ENCODE data around the gene NPL. TPM values are rescaled to one million over a fixed set of nuclear protein-coding genes. Genes with fewer than 3 reads are reported as not detected.

The NPL gene
- total and polyA plus RNA-seq, 12 donors, result 4.8 to 31.7 (median 21.2) TPM

DNA sequence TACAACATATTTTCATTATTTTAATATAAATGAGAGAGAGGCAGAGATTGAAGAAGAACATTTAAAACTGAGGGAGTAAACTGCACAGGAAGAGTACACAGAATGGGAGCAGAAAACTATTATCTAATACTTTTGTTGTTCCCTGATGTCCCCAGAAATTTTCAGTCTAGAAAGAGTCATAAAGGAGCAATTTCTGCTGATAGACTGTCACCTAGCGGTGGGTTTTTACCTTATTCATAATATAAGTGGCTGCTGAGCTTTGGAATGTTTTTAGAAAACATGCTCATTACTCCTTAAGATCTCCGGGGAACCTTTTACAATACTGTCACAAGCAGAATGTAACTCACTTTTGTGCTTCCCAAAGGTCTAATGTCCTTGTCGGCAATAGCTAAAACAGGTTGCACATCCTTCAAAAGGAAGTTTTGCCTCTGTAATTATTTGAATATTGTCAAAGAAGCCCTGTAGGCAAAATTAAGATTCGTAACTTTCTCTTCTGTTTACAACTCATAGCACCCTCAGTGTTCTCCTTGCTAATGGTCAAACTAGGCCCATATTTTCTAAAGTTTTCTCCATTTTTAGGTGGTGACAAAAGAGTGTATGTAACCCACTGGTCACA lies 4.9 kb upstream of the NPL start:
- no peak for TF ChIP-seq POLR2A (IDR thresholded peaks at IDR 0.05)
- TF ChIP-seq, protein P1, sequence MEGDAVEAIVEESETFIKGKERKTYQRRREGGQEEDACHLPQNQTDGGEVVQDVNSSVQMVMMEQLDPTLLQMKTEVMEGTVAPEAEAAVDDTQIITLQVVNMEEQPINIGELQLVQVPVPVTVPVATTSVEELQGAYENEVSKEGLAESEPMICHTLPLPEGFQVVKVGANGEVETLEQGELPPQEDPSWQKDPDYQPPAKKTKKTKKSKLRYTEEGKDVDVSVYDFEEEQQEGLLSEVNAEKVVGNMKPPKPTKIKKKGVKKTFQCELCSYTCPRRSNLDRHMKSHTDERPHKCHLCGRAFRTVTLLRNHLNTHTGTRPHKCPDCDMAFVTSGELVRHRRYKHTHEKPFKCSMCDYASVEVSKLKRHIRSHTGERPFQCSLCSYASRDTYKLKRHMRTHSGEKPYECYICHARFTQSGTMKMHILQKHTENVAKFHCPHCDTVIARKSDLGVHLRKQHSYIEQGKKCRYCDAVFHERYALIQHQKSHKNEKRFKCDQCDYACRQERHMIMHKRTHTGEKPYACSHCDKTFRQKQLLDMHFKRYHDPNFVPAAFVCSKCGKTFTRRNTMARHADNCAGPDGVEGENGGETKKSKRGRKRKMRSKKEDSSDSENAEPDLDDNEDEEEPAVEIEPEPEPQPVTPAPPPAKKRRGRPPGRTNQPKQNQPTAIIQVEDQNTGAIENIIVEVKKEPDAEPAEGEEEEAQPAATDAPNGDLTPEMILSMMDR (IDR thresholded peaks at IDR 0.05), result peak; percentile 83 to 94 (median 90)
- Histone ChIP-seq H3K27me3 (no peaks in the 10 kb centered on the region), H3K27ac (no peak overlapping the region), H3K4me3 (no peak overlapping the region), H3K9me3 (replicated peaks in 1 of 3) (no peaks in the 10 kb centered on the region), H3K36me3 (replicated peaks in 1 of 2) (no peaks in the 10 kb centered on the region), H3K4me1 (replicated peaks in 1 of 2) (peaks cover 0 to 6% of the 10 kb centered on the region in 2 donors)
- 30 to 31% (median 30%) methylated on average over 4 of the region's 4 CpGs for WGBS, 4 donors
- DNase-seq, result peak in 1 of 7 donors; percentile 43
- intact Hi-C loops (cut with DNase I), result loop anchor here (2.0 to 10.0 kb wide), 2 partner anchors 184 to 340 kb away; no protein-coding TSS in a partner anchor

DNA sequence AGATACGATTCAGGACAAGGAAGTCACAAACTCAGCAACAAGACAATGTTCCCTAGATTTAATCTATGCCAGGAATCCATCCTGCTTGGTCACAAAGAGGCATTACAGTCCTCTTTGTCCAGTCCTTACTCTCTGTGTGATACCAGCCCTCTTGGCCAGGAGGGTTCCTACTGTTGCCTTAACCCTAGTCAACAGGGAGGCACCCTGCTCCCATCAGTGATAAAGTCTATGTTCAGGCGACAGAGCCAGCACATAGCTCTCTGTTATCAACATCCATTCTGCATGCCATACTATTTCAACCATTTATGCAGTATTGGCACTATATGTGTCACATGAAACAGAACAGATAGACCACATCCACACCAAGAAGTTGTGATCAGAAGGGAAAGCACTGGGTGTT lies 4.4 kb upstream of the NPL start:
- no peak for DNase-seq
- H3K4me3 ChIP-seq, result no peak overlapping the region
- no peak overlapping the region for H3K27ac ChIP-seq
- H3K9me3 ChIP-seq (replicated peaks in 1 of 3), result no peaks in the 10 kb centered on the region
- peaks cover 5 to 6% of the 10 kb centered on the region in 2 donors for H3K4me1 ChIP-seq (replicated peaks in 1 of 2)
- H3K36me3 ChIP-seq (replicated peaks in 1 of 2), result no peaks in the 10 kb centered on the region
- intact Hi-C loops (cut with DNase I), result loop anchor here (2.0 to 10.0 kb wide), 2 partner anchors 184 to 340 kb away; no protein-coding TSS in a partner anchor
- H3K27me3 ChIP-seq, result no peaks in the 10 kb centered on the region
- no peak for TF ChIP-seq POLR2A (IDR thresholded peaks at IDR 0.05)
- TF ChIP-seq, protein P1 (IDR thresholded peaks at IDR 0.05), result no peak
- WGBS, 4 donors, result 67 to 91% (median 78%) methylated on average over 2 of the region's 2 CpGs

DNA sequence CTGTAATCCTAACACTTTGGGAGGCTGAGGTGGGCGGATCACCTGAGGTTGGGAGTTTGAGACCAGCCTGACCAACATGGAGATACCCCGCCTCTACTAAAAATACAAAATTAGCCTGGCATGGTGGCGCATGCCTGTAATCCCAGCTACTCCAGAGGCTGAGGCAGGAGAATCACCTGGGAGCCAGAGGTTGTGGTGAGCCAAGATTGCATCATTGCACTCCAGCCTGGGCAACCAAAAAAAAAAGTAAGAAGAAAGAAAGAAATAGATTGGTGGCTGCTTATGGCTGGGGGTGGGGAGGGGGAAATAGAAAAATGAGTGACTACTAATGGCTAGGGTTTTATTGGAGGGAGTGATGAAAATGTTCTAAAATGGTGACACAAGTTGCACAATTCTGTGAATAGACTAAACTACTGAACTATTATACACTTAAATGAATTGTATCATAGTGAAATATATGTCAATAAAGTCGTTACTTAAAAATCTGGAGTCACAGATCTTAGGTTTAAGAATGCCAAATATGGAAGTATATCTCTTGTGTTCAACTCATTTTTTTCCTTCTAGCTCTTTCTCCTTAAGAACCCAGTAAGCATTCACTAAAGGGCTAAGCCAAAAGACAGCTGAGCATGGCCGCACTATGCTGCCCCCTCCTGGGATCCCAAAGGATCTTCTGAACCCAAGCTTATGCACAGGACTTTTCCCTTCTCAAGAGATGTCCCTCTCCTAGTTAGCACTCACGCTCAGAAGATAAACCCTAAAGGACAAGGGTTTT lies 3.2 kb upstream of the NPL start:
- Histone ChIP-seq H3K36me3 (replicated peaks in 1 of 2) (no peaks in the 10 kb centered on the region), H3K4me1 (replicated peaks in 1 of 2) (peaks cover 5 to 6% of the 10 kb centered on the region in 2 donors), H3K27ac (no peak overlapping the region), H3K27me3 (no peaks in the 10 kb centered on the region), H3K9me3 (replicated peaks in 1 of 3) (no peaks in the 10 kb centered on the region), H3K4me3 (no peak overlapping the region)
- intact Hi-C loops (cut with DNase I), result loop anchor here in 1 of 2 donors (10.0 kb wide), 1 partner anchor 342 kb away; no protein-coding TSS in a partner anchor
- TF ChIP-seq POLR2A (IDR thresholded peaks at IDR 0.05), result no peak
- TF ChIP-seq, protein P1 (IDR thresholded peaks at IDR 0.05), result peak in 5 of 6 experiments; percentile 66 to 75 (median 70)
- peak; percentile 59 to 77 (median 64) for DNase-seq
- WGBS, 4 donors, result 50 to 56% (median 52%) methylated on average over 6 of the region's 6 CpGs

DNA sequence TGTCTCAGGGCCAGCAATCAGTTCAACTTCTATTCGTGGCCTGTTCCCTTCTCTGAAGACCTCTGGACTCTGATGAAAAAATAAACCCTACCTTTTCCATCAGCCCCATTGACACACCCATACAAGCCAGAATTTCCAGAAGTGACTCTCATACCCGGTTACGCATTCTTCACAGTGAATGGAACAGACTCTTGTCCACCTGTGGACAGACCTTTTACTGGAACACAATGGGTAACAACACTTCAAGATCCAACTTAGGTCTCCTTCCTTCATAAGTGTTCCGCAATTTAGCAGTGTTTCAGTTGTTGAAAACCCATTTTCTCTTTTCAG lies 2.6 kb upstream of the NPL start:
- Histone ChIP-seq H3K27me3 (no peaks in the 10 kb centered on the region), H3K36me3 (replicated peaks in 1 of 2) (no peaks in the 10 kb centered on the region), H3K4me1 (replicated peaks in 1 of 2) (peaks cover 5 to 6% of the 10 kb centered on the region in 2 donors), H3K4me3 (no peak overlapping the region), H3K27ac (no peak overlapping the region), H3K9me3 (replicated peaks in 1 of 3) (no peaks in the 10 kb centered on the region)
- no peak for DNase-seq
- 61 to 70% (median 67%) methylated on average over 4 of the region's 4 CpGs for WGBS, 4 donors
- intact Hi-C loops (cut with DNase I), result loop anchor here in 1 of 2 donors (10.0 kb wide), 1 partner anchor 342 kb away; no protein-coding TSS in a partner anchor
- TF ChIP-seq, protein P1 (IDR thresholded peaks at IDR 0.05), result no peak
- TF ChIP-seq POLR2A (IDR thresholded peaks at IDR 0.05), result no peak
